Transverse colon (tissue), 4 donors: Measurements from ENCODE around the gene GALNT2. TPM values are rescaled to one million over a fixed set of nuclear protein-coding genes. Genes with fewer than 3 reads are reported as not detected.

Experiments
- DNase-seq: peaks from one replicate; pipeline ENCODE4 v3.0.0-alpha.2; 2019
- H3K27ac ChIP-seq, 4 donors: fragments of 200-600 bp; sonication (generic); 2 replicates each; pipeline ENCODE4 v1.5.1; 2016 to 2018; ENCODE audit warnings: inconsistent platforms in 4 of 4
- H3K27me3 ChIP-seq: fragments of 200-600 bp; sonication (generic); 2 replicates; pipeline ENCODE4 v1.5.1; 2017; ENCODE audit warnings: inconsistent platforms
- H3K36me3 ChIP-seq, 4 donors: fragments of 200-600 bp; sonication (generic); 2 replicates each; pipeline ENCODE4 v1.5.1; 2017 to 2019; ENCODE audit warnings: inconsistent platforms in 4 of 4
- H3K4me1 ChIP-seq, 4 donors: fragments of 200-600 bp; sonication (generic); 2 replicates each; pipeline ENCODE4 v1.5.1; 2017 to 2020; ENCODE audit warnings: inconsistent platforms in 4 of 4
- H3K4me3 ChIP-seq, 4 donors: fragments of 200-600 bp; sonication (generic); 1 replicate in 1 of 4; 2 replicates in 3 of 4; pipeline versions ENCODE4 v1.5.1 to v1.6.1; 2017 to 2019; ENCODE audit warnings: inconsistent platforms in 4 of 4
- H3K9me3 ChIP-seq, 2 donors: fragments of 200-600 bp; sonication (generic); 2 replicates each; pipeline ENCODE4 v1.5.1; 2017 to 2019; ENCODE audit warnings: inconsistent platforms in 2 of 2
- EP300 ChIP-seq: sonication (generic); formaldehyde crosslinking; IDR thresholded peaks from one replicate; pipeline ENCODE4 v1.6.1; 2017; ENCODE audit warnings: antibody characterized with exemption, low read depth
- POLR2A ChIP-seq: fragments of 450-650 bp; IDR thresholded peaks from one replicate; pipeline ENCODE4 v1.6.1; 2016; ENCODE audit warnings: antibody characterized with exemption, mild to moderate bottlenecking, moderate library complexity
- POLR2AphosphoS5 ChIP-seq, 3 donors: sonication (generic); formaldehyde crosslinking; IDR thresholded peaks; one replicate each; pipeline ENCODE4 v1.6.1; 2016; ENCODE audit warnings: antibody characterized with exemption in 3 of 3
- WGBS, 2 donors: methylation state at CpG; one replicate each; pipeline ENCODE4 v1.1.5; 2018; ENCODE audit warnings: low coverage in 1 of 2; 5-methylcytosine and 5-hydroxymethylcytosine counted together
- in situ Hi-C, 4 donors: fragments of 200-750 bp; cut with MboI; loops; one replicate each; pipeline versions ENCODE4 v1.15.0 to v1.15.1; 2017; ENCODE audit warnings: low sequenced_read_pairs in 3 of 4, low pct_ligation_motif_present in 1 of 4, low pct_unique_long_range_greater_than_20kb in 1 of 4
- intact Hi-C: fragments of 100-400 bp; cut with DNase I; formaldehyde crosslinking; loops from one replicate; pipeline ENCODE4 v1.15.1; 2023; ENCODE audit warnings: low total_unique reads
- total RNA-seq, 4 donors: library from RNA; depleted of rRNA; stranded (reverse); fragments of >200 nt; gene quantifications; one replicate each; pipeline ENCODE4 v1.1.0, GENCODE V29; 2016
- TF ChIP-seq, protein P1 (sequence below), 5 experiments: fragments of 200-600 bp in 3 of 5; fragments of 450-650 bp in 2 of 5; sonication (generic) in 3 of 5; IDR thresholded peaks; 1 replicate in 2 of 5; 2 replicates in 3 of 5; pipeline ENCODE4 v1.5.1; 2016 to 2017; ENCODE audit warnings: antibody characterized with exemption in 5 of 5, inconsistent platforms in 3 of 5, mild to moderate bottlenecking in 2 of 5, moderate library complexity in 1 of 5

The GALNT2 gene
- total RNA-seq, 4 donors from 2014 or later: 16.5 to 48.8 (median 36.8) TPM

DNA sequence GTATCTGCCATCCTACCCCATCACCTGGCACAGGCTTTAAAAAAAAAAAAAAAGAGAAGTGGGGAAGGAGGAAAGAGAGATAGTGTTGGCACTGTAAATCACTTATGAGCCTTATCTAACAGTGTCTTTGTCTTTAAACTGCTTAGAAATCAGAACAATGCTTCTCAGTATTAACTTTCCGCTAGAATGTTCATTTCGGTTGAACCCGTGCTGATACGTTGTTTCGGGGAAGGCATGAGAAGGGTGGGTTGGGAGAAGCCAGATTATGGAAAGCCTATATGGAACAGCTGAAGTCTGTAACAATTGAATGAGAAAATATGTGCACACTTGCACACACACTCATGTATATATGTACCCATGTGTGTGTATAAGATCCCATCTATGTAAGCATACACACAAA, 170.8 kb downstream of the GALNT2 start:
- in situ Hi-C loops (no loop called here), intact Hi-C loops (no loop called here)
- TF ChIP-seq, protein P1, sequence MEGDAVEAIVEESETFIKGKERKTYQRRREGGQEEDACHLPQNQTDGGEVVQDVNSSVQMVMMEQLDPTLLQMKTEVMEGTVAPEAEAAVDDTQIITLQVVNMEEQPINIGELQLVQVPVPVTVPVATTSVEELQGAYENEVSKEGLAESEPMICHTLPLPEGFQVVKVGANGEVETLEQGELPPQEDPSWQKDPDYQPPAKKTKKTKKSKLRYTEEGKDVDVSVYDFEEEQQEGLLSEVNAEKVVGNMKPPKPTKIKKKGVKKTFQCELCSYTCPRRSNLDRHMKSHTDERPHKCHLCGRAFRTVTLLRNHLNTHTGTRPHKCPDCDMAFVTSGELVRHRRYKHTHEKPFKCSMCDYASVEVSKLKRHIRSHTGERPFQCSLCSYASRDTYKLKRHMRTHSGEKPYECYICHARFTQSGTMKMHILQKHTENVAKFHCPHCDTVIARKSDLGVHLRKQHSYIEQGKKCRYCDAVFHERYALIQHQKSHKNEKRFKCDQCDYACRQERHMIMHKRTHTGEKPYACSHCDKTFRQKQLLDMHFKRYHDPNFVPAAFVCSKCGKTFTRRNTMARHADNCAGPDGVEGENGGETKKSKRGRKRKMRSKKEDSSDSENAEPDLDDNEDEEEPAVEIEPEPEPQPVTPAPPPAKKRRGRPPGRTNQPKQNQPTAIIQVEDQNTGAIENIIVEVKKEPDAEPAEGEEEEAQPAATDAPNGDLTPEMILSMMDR (IDR thresholded peaks at IDR 0.05): no peak
- TF ChIP-seq EP300 (no peak), POLR2AphosphoS5 (IDR thresholded peaks at IDR 0.05) (no peak), POLR2A (no peak)
- Histone ChIP-seq H3K36me3 (peaks cover 0 to 19% (median 0%) of the 10 kb centered on the region in 4 donors), H3K27me3 (no peaks in the 10 kb centered on the region), H3K4me1 (peaks cover 0 to under 1% (median 0%) of the 10 kb centered on the region in 4 donors), H3K9me3 (no peaks in the 10 kb centered on the region), H3K4me3 (no peak overlapping the region), H3K27ac (no peak overlapping the region)
- no peak for DNase-seq
- 91 to 95% methylated on average over 5 of the region's 5 CpGs for WGBS, 2 donors

DNA sequence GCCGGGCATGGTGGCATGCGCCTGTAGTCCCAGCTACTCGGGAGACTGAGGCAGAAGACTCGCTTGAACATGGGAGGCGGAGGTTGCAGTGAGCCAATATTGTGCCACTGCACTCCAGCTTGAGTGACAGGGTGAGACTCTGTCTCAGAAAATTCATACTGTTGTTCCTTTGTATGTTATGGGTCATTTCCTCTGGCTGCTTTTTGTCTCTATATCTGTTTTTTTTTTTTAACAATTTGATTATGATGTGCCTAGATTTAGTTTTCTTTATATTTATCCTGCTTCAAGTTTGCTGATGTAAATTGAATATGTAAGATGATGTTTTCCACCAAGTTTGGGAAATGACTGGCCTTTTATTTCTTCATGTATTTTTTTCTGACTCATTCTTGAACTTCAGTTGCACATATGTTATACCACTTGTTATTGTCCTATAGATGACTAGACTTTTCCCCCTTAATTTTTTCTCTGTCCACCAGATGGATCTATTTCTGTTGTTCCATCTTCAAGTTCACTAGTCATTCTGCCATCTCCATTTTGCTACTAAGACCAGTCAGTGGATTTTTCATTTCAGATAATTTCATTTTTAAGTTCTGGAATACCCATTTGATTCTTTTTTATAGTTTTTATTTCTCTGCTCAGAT, 173.5 kb downstream of the GALNT2 start:
- Histone ChIP-seq H3K36me3 (peaks cover 0 to 19% (median 0%) of the 10 kb centered on the region in 4 donors), H3K9me3 (no peaks in the 10 kb centered on the region), H3K4me1 (no peaks in the 10 kb centered on the region), H3K27me3 (no peaks in the 10 kb centered on the region), H3K27ac (no peak overlapping the region), H3K4me3 (no peak overlapping the region)
- DNase-seq: no peak
- WGBS, 2 donors: 98 to 100% methylated on average over 1 to 5 of the region's 5 CpGs
- intact Hi-C loops (no loop called here), in situ Hi-C loops (no loop called here)
- TF ChIP-seq, protein P1 (IDR thresholded peaks at IDR 0.05): no peak
- TF ChIP-seq POLR2A (no peak), POLR2AphosphoS5 (IDR thresholded peaks at IDR 0.05) (no peak), EP300 (no peak)

DNA sequence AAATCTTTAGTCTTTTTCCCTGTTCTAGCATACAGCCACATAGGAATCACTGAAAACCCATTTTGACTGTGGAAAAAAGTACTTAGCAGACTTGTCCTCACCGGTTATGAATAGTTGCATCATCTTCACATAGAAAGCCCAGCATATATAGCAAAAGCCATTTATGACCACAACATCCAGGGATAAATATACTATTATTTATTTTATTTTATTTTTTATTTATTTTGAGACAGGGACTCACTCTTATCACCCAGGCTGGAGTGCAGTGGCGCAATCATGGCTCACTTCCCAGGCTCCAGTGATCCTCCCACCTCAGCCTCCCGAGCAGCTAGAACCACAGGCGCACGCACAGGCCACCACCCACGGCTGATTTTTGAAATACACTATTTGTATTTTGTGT, 175.3 kb downstream of the GALNT2 start:
- TF ChIP-seq EP300 (no peak), POLR2A (no peak)
- TF ChIP-seq, protein P1 (IDR thresholded peaks at IDR 0.05): no peak
- in situ Hi-C loops: no loop called here
- Histone ChIP-seq H3K27ac (no peak overlapping the region), H3K4me3 (no peak overlapping the region), H3K36me3 (peaks cover 0 to 13% (median 0%) of the 10 kb centered on the region in 4 donors), H3K27me3 (no peaks in the 10 kb centered on the region), H3K9me3 (no peaks in the 10 kb centered on the region), H3K4me1 (no peaks in the 10 kb centered on the region)
- intact Hi-C loops: no loop called here
- no peak for DNase-seq
- WGBS, 2 donors: 94 to 100% methylated on average over 1 to 6 of the region's 6 CpGs

DNA sequence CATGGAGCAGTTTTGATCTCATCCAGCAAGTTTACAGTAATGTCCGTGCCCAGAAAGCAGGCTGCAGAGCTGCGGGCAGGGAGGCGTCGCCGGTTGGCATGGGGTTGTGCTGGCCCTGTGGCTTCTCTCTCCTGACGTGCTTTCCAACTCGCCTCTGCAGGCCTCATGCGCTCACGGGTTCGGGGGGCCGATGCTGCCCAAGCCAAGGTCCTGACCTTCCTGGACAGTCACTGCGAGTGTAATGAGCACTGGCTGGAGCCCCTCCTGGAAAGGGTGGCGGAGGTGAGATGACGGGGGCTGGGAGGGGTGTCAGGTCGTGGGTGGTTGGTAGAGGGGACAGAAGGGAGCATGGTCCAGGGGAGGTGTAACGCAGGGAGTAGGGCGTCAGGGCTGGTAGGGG, 176.1 kb downstream of the GALNT2 start:
- Histone ChIP-seq H3K9me3 (no peaks in the 10 kb centered on the region), H3K36me3 (peaks cover 0 to 13% (median 0%) of the 10 kb centered on the region in 4 donors), H3K27ac (no peak overlapping the region), H3K4me1 (no peaks in the 10 kb centered on the region), H3K4me3 (no peak overlapping the region), H3K27me3 (no peaks in the 10 kb centered on the region)
- TF ChIP-seq POLR2A (no peak), EP300 (no peak), POLR2AphosphoS5 (IDR thresholded peaks at IDR 0.05) (no peak)
- TF ChIP-seq, protein P1 (IDR thresholded peaks at IDR 0.05): no peak
- in situ Hi-C loops: no loop called here
- 95 to 96% methylated on average over 9 to 17 of the region's 17 CpGs for WGBS, 2 donors
- intact Hi-C loops: no loop called here
- no peak for DNase-seq
